ENCODE data around the gene ATP1A3.

The ATP1A3 gene

GRCh38 chr19:41927497-41928192 lies 66.4 kb downstream of the ATP1A3 start:
- no peak for DNase-seq

GRCh38 chr19:41926763-41927496 lies 67.1 kb downstream of the ATP1A3 start:
- no peak for DNase-seq

- no peak for DNase-seq
Measured at GRCh38 chr19:41926028-41926762, 67.8 kb downstream of the ATP1A3 start.

- no peak for DNase-seq
Measured at GRCh38 chr19:41925208-41926003, 68.6 kb downstream of the ATP1A3 start.

GRCh38 chr19:41924151-41925145 lies 69.6 kb downstream of the ATP1A3 start:
- no peak for DNase-seq

GRCh38 chr19:41923045-41923788 lies 70.8 kb downstream of the ATP1A3 start:
- DNase-seq: no peak

GRCh38 chr19:41922585-41922984 lies 71.4 kb downstream of the ATP1A3 start:
- DNase-seq: no peak

- no peak for DNase-seq
Measured at GRCh38 chr19:41921577-41922576, 72.2 kb downstream of the ATP1A3 start.

GRCh38 chr19:41920882-41921576 lies 73.0 kb downstream of the ATP1A3 start:
- DNase-seq: no peak

GRCh38 chr19:41919948-41920712 lies 73.9 kb downstream of the ATP1A3 start:
- no peak for DNase-seq

- no peak for DNase-seq
Measured at GRCh38 chr19:41918653-41919244, 75.3 kb downstream of the ATP1A3 start.

- no peak for DNase-seq
Measured at GRCh38 chr19:41918095-41918494, 75.9 kb downstream of the ATP1A3 start.

GRCh38 chr19:41917676-41918075 lies 76.4 kb downstream of the ATP1A3 start:
- no peak for DNase-seq

Data from hematopoietic multipotent progenitor cell treated with erythropoietin and hydrocortisone succinate and interleukin-3 and kit ligand, for 8 days (in vitro differentiated cells).